KMS-11 (cell line): ENCODE data around the gene ZNF273.
"Not testable (repeated sequence)": the region's sequence is repeated elsewhere in the genome, so short reads cannot be mapped to it uniquely, and the experiment has no call there.

Source experiments
- H2AFZ ChIP-seq: fragments of 200-600 bp; sonication (generic); 2 replicates; pipeline ENCODE4 v1.6.1; 2016; ENCODE audit warnings: antibody characterized with exemption, mixed run types, low read depth
- H3K27ac ChIP-seq: fragments of 200-600 bp; sonication (generic); 2 replicates; pipeline ENCODE4 v1.6.1; 2016; ENCODE audit warnings: mild to moderate bottlenecking, mixed run types
- H3K27me3 ChIP-seq: fragments of 200-600 bp; sonication (generic); 2 replicates; pipeline ENCODE4 v1.6.1; 2017; ENCODE audit warnings: mild to moderate bottlenecking, low read depth, mixed run types, moderate library complexity; ENCODE audit not compliant: insufficient read depth
- H3K36me3 ChIP-seq: fragments of 200-600 bp; sonication (generic); 2 replicates; pipeline ENCODE4 v1.6.1; 2017; ENCODE audit warnings: mild to moderate bottlenecking, mixed run types; ENCODE audit not compliant: insufficient read depth
- H3K4me1 ChIP-seq: fragments of 200-600 bp; sonication (generic); 2 replicates; pipeline ENCODE4 v1.6.1; 2016; ENCODE audit warnings: mild to moderate bottlenecking, low read depth, mixed run types; ENCODE audit not compliant: poor library complexity, severe bottlenecking
- H3K4me2 ChIP-seq: fragments of 200-600 bp; sonication (generic); 2 replicates; pipeline ENCODE4 v1.7.0; 2016; ENCODE audit warnings: mild to moderate bottlenecking, mixed run types
- H3K4me3 ChIP-seq: fragments of 200-600 bp; sonication (generic); IDR thresholded peaks from 2 replicates; pipeline ENCODE4 v1.6.1; 2017; ENCODE audit warnings: low read depth, low read length, mixed read lengths; ENCODE audit not compliant: insufficient read depth
- H3K79me2 ChIP-seq: fragments of 200-600 bp; sonication (generic); 2 replicates; pipeline ENCODE4 v1.6.1; 2016; ENCODE audit warnings: low read depth, mixed run types; ENCODE audit not compliant: insufficient read depth
- H3K9ac ChIP-seq: fragments of 200-600 bp; sonication (generic); 2 replicates; pipeline ENCODE4 v1.6.1; 2016; ENCODE audit warnings: mild to moderate bottlenecking, mixed run types
- H4K20me1 ChIP-seq: fragments of 200-600 bp; sonication (generic); 2 replicates; pipeline ENCODE4 v1.6.1; 2016; ENCODE audit warnings: mild to moderate bottlenecking, mixed run types; ENCODE audit not compliant: insufficient read depth
- TF ChIP-seq, protein P1 (sequence below): fragments of 200-600 bp; sonication (generic); conservative IDR thresholded peaks from 2 replicates; pipeline ENCODE4 v1.6.1; 2017; ENCODE audit warnings: low read depth, mild to moderate bottlenecking, antibody characterized with exemption, low read length, moderate library complexity, mixed read lengths

ZNF273 gene

DNA sequence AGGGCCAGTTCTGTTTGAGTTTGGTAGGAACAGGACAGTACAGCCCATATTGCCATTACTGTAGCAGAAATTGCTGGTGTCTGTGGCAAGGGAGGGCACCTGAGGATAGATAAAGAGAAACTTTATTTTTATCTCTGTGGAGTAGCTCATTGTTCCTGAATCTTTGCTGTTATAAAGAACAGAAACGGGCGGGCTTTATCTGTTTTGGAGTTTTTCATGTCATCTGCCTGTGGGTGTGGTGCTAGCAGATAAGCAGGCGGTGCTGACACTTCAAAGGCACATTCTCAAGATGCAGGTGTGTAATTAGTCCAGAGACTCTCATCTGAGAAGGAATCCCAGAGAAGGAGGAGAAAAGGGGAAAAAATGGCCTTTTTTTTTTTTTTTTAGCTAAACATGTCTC lies 11.5 kb downstream of the ZNF273 start:
- Histone ChIP-seq H3K27me3 (no peaks in the 10 kb centered on the region), H3K79me2 (peaks cover 33% of the 10 kb centered on the region), H3K4me3 (no peak overlapping the region), H3K36me3 (0 out of 2 replicates have a peak, but pooled peaks cover 2% of the 10 kb centered on the region), H4K20me1 (no peaks in the 10 kb centered on the region), H3K4me1 (no peaks in the 10 kb centered on the region), H3K9ac (no peak overlapping the region), H3K4me2 (no peak overlapping the region), H3K27ac (no peak overlapping the region), H2AFZ (no peak overlapping the region)
- TF ChIP-seq, protein P1, sequence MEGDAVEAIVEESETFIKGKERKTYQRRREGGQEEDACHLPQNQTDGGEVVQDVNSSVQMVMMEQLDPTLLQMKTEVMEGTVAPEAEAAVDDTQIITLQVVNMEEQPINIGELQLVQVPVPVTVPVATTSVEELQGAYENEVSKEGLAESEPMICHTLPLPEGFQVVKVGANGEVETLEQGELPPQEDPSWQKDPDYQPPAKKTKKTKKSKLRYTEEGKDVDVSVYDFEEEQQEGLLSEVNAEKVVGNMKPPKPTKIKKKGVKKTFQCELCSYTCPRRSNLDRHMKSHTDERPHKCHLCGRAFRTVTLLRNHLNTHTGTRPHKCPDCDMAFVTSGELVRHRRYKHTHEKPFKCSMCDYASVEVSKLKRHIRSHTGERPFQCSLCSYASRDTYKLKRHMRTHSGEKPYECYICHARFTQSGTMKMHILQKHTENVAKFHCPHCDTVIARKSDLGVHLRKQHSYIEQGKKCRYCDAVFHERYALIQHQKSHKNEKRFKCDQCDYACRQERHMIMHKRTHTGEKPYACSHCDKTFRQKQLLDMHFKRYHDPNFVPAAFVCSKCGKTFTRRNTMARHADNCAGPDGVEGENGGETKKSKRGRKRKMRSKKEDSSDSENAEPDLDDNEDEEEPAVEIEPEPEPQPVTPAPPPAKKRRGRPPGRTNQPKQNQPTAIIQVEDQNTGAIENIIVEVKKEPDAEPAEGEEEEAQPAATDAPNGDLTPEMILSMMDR = no peak

- not testable (repeated sequence) for H3K9ac ChIP-seq, H3K4me1 ChIP-seq, H2AFZ ChIP-seq, H3K4me2 ChIP-seq, H3K27ac ChIP-seq, H3K27me3 ChIP-seq, H4K20me1 ChIP-seq, H3K36me3 ChIP-seq, H3K4me3 ChIP-seq
- H3K79me2 ChIP-seq = peaks cover 25% of the 10 kb centered on the region
Measured at GRCh38 chr7:64915301-64915700, 12.2 kb downstream of the ZNF273 start.

DNA sequence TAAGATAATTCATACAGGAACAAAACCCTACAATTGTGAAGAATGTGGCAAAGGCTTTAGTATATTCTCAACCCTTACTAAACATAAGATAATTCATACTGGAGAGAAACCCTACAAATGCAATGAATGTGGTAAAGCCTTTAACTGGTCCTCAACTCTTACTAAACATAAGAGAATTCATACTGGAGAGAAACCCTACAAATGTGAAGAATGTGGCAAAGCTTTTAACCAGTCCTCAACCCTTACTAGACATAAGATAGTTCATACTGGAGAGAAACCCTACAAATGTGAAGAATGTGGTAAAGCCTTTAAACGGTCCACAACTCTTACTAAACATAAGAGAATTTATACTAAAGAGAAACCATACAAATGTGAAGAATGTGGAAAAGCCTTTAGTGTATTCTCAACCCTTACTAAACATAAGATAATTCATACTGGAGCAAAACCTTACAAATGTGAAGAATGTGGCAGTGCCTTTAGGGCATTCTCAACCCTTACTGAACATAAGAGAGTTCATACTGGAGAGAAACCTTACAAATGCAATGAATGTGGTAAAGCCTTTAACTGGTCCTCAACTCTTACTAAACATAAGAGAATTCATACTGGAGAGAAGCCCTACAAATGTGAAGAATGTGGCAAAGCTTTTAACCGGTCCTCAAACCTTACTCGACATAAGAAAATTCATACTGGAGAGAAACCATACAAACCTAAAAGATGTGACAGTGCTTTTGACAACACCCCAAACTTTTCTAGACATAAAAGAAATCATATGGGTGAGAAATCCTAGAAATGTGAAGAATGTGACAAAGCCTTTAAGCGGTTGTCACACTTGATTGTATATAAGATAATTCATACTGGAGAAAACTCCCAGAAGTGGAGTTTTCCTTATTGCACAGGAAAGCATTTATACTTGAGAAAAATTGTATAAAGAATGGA lies 25.4 kb downstream of the ZNF273 start:
- not testable (repeated sequence) for H3K27ac ChIP-seq, H4K20me1 ChIP-seq, H2AFZ ChIP-seq, H3K36me3 ChIP-seq, H3K79me2 ChIP-seq, H3K4me1 ChIP-seq, H3K27me3 ChIP-seq, H3K4me2 ChIP-seq, H3K4me3 ChIP-seq, H3K9ac ChIP-seq

- Histone ChIP-seq H3K4me3 (no peak overlapping the region), H4K20me1 (no peaks in the 10 kb centered on the region), H3K4me2 (no peak overlapping the region), H3K79me2 (no peaks in the 10 kb centered on the region), H3K4me1 (no peaks in the 10 kb centered on the region), H3K27ac (no peak overlapping the region), H3K27me3 (no peaks in the 10 kb centered on the region), H2AFZ (no peak overlapping the region), H3K9ac (no peak overlapping the region), H3K36me3 (no peaks in the 10 kb centered on the region)
- TF ChIP-seq, protein P1 = no peak
Measured at GRCh38 chr7:64934478-64934877, 31.4 kb downstream of the ZNF273 start.

- Histone ChIP-seq H3K4me1 (no peaks in the 10 kb centered on the region), H3K27me3 (no peaks in the 10 kb centered on the region), H3K27ac (no peak overlapping the region), H4K20me1 (no peaks in the 10 kb centered on the region), H2AFZ (no peak overlapping the region), H3K4me2 (no peak overlapping the region), H3K79me2 (no peaks in the 10 kb centered on the region), H3K36me3 (no peaks in the 10 kb centered on the region), H3K4me3 (no peak overlapping the region), H3K9ac (no peak overlapping the region)
- TF ChIP-seq, protein P1 = no peak
Measured at GRCh38 chr7:64938540-64938939, 35.5 kb downstream of the ZNF273 start.

DNA sequence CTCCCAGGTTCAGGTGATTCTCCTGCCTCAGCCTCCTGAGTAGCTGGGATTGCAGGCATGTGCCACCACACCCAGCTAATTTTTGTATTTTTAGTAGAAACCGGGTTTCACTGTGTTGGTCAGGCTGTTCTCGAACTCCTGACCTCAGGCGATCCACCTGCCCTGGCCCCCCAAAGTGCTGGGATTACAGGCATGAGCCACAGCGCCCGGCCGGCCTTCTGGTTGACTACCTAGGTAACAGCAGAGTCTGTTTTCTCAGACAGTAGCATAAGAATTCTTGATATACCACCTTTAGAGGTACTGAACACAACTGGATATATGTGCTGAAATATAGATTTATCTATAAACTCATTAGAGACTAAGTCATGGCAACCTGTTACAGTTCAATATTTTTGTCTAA lies 36.9 kb downstream of the ZNF273 start:
- not testable (repeated sequence) for H2AFZ ChIP-seq, H3K4me2 ChIP-seq, H3K27ac ChIP-seq, H3K36me3 ChIP-seq, H3K27me3 ChIP-seq, H3K4me3 ChIP-seq, H3K4me1 ChIP-seq, H3K9ac ChIP-seq, H4K20me1 ChIP-seq, H3K79me2 ChIP-seq

- not testable (repeated sequence) for H3K27ac ChIP-seq
Measured at GRCh38 chr7:64944667-64945502, 41.8 kb downstream of the ZNF273 start.

More at GRCh38 chr7:64944667-64945502, 41.8 kb downstream of the ZNF273 start:
- not testable (repeated sequence) for H3K4me2 ChIP-seq, H3K4me1 ChIP-seq, H3K79me2 ChIP-seq, H3K4me3 ChIP-seq, H2AFZ ChIP-seq, H3K27me3 ChIP-seq, H3K36me3 ChIP-seq, H3K9ac ChIP-seq, H4K20me1 ChIP-seq
